Measurements from ENCODE around the gene MAP6. TPM values are rescaled to one million over a fixed set of nuclear protein-coding genes. Genes with fewer than 3 reads are reported as not detected.

Gene MAP6
- total RNA-seq, 2 experiments from 2014 or later = not detected

GRCh38 chr11:75664389-75664788, 4.4 kb downstream of the MAP6 start:
- Mint-ChIP-seq H3K27me3 (peaks cover 64% of the 10 kb centered on the region), H3K4me1 (ENCODE audit: low read depth) (peaks cover 16% of the 10 kb centered on the region), H3K4me3 (no peak overlapping the region), H3K9me3 (no peaks in the 10 kb centered on the region), H3K36me3 (ENCODE audit: low read depth) (no peaks in the 10 kb centered on the region), H3K27ac (no peak overlapping the region)
- H3K36me3 ChIP-seq (ENCODE audit: insufficient read depth, low read length) = no peaks in the 10 kb centered on the region
- peaks cover 0 to 12% of the 10 kb centered on the region in 2 experiments for H3K9me3 ChIP-seq (ENCODE audit: control insufficient read depth in 1 of 2, insufficient read depth in 1 of 2, low read length in 2 of 2)
- ATAC-seq (ENCODE audit: poor library complexity) = no peak
- CTCF ChIA-PET = no interaction called here
- POLR2A ChIA-PET = no interaction called here
- TF ChIP-seq, protein P1, sequence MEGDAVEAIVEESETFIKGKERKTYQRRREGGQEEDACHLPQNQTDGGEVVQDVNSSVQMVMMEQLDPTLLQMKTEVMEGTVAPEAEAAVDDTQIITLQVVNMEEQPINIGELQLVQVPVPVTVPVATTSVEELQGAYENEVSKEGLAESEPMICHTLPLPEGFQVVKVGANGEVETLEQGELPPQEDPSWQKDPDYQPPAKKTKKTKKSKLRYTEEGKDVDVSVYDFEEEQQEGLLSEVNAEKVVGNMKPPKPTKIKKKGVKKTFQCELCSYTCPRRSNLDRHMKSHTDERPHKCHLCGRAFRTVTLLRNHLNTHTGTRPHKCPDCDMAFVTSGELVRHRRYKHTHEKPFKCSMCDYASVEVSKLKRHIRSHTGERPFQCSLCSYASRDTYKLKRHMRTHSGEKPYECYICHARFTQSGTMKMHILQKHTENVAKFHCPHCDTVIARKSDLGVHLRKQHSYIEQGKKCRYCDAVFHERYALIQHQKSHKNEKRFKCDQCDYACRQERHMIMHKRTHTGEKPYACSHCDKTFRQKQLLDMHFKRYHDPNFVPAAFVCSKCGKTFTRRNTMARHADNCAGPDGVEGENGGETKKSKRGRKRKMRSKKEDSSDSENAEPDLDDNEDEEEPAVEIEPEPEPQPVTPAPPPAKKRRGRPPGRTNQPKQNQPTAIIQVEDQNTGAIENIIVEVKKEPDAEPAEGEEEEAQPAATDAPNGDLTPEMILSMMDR (IDR thresholded peaks at IDR 0.05) = no peak
- peaks cover 21% of the 10 kb centered on the region for H3K4me1 ChIP-seq (ENCODE audit: insufficient read depth, low read length)
- intact Hi-C loops (cut with DNase I, micrococcal nuclease) = no loop called here
- peaks cover 45 to 49% of the 10 kb centered on the region in 2 experiments for H3K27me3 ChIP-seq (ENCODE audit: control insufficient read depth in 1 of 2, insufficient read depth in 2 of 2, low read length in 2 of 2)
- no peak overlapping the region for H3K4me3 ChIP-seq (ENCODE audit: low read length)
- no peak for DNase-seq
- no peak overlapping the region for H3K27ac ChIP-seq (ENCODE audit: low read depth in 1 of 2, low read length in 2 of 2)

DNA sequence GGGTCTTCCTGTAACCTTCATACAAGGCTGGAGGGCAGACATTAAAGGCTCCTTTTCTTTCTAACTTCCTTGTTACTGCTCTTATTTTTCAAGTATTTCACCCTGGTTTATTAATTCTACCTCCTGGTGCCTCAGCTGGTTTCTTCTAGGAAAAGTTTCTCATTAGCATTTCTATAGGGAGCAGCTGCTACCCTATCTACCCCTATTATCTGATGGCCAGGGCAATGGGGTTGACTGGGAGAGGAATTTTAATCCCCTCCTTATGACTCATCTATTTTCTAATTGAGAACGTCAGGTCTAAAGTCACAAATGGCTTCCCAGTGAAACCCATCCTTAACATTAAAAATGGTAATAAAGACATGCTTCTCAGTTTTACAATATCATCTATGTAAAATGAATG, 5.0 kb downstream of the MAP6 start:
- ChIA-PET POLR2A (no interaction called here), CTCF (no interaction called here)
- Histone ChIP-seq H3K27me3 (ENCODE audit: control insufficient read depth in 1 of 2, insufficient read depth in 2 of 2, low read length in 2 of 2) (peaks cover 39 to 43% of the 10 kb centered on the region in 2 experiments), H3K9me3 (ENCODE audit: control insufficient read depth in 1 of 2, insufficient read depth in 1 of 2, low read length in 2 of 2) (peaks cover 0 to 11% of the 10 kb centered on the region in 2 experiments), H3K4me1 (ENCODE audit: insufficient read depth, low read length) (peaks cover 15% of the 10 kb centered on the region), H3K27ac (ENCODE audit: low read depth in 1 of 2, low read length in 2 of 2) (no peak overlapping the region), H3K36me3 (ENCODE audit: insufficient read depth, low read length) (no peaks in the 10 kb centered on the region), H3K4me3 (ENCODE audit: low read length) (no peak overlapping the region)
- no peaks in the 10 kb centered on the region for H3K36me3 Mint-ChIP-seq (ENCODE audit: low read depth)
- TF ChIP-seq, protein P1 (IDR thresholded peaks at IDR 0.05) = no peak
- peaks cover 61% of the 10 kb centered on the region for H3K27me3 Mint-ChIP-seq
- no peak for DNase-seq
- no peak overlapping the region for H3K27ac Mint-ChIP-seq
- intact Hi-C loops (cut with DNase I, micrococcal nuclease) = no loop called here
- peaks cover 16% of the 10 kb centered on the region for H3K4me1 Mint-ChIP-seq (ENCODE audit: low read depth)
- no peak for ATAC-seq (ENCODE audit: poor library complexity)
- no peak overlapping the region for H3K4me3 Mint-ChIP-seq
- no peaks in the 10 kb centered on the region for H3K9me3 Mint-ChIP-seq

GRCh38 chr11:75659836-75660235, 9.0 kb downstream of the MAP6 start:
- intact Hi-C loops (cut with DNase I, micrococcal nuclease) = no loop called here
- POLR2A ChIA-PET = no interaction called here
- Histone ChIP-seq H3K27me3 (ENCODE audit: control insufficient read depth in 1 of 2, insufficient read depth in 2 of 2, low read length in 2 of 2) (peaks cover 12 to 13% of the 10 kb centered on the region in 2 experiments), H3K4me3 (ENCODE audit: low read length) (no peak overlapping the region), H3K36me3 (ENCODE audit: insufficient read depth, low read length) (no peaks in the 10 kb centered on the region), H3K4me1 (ENCODE audit: insufficient read depth, low read length) (no peaks in the 10 kb centered on the region), H3K27ac (ENCODE audit: low read depth in 1 of 2, low read length in 2 of 2) (no peak overlapping the region), H3K9me3 (ENCODE audit: control insufficient read depth in 1 of 2, insufficient read depth in 1 of 2, low read length in 2 of 2) (no peaks in the 10 kb centered on the region)
- Mint-ChIP-seq H3K27me3 (peaks cover 38% of the 10 kb centered on the region), H3K4me3 (no peak overlapping the region), H3K27ac (no peak overlapping the region), H3K9me3 (no peaks in the 10 kb centered on the region), H3K36me3 (ENCODE audit: low read depth) (no peaks in the 10 kb centered on the region), H3K4me1 (ENCODE audit: low read depth) (no peaks in the 10 kb centered on the region)
- CTCF ChIA-PET = interaction anchor here (1.1 kb wide), 1 partner anchor 52 kb away, joined by 3 read pairs; no protein-coding TSS in a partner anchor
- TF ChIP-seq, protein P1 (IDR thresholded peaks at IDR 0.05) = no peak
- ATAC-seq (ENCODE audit: poor library complexity) (no peak), DNase-seq (no peak)
